HG02571 (cell line): ENCODE measurements around the gene HOXA9.

Experiments
- ATAC-seq: cut with Tn5 transposase; IDR thresholded peaks from one replicate; pipeline ENCODE4 v1.9.1; 2021; ENCODE audit warnings: mild to moderate bottlenecking, moderate library complexity; ENCODE audit not compliant: unreplicated experiment

The HOXA9 gene

GRCh38 chr7:27201580-27202017 is 36.3 kb upstream of the HOXA9 start:
- ATAC-seq = no peak

DNA sequence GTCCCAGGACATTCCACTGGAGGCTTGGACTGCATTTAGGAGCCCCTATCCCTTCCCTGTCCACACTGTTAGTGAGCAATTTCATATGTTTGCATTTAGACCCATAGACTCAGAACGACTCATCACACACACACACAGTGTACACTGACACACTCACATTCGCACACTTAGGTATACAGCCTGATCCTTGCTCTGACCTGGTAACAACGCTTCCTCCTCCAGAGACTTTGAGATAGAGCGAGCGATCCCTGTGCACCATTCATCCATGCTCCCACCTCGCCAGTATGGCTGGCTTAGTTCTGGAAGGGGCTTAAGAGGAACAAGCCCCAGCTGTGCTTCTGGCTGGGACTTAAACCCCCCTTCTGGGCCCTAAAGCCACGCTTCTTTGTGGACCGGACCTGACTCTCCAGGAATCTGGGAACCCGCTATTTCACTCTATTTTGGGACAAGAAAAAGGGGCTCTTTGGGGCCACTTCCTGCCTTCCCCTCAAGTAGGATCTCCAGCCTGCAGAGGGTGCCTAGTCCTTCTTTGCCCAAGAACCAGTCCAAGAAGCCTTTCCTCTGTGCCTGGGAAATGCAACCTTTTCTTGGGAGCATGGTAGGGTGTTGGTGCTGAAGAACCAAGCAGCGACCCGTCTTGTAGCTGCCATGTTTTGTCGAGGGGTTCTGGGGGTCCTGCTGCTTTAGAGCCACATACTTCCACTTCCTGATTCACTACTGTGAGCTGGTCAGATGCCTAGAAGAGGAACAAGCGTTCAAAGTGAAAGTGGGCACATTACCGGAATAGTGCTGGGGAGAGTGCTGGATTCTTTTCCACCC is 35.6 kb upstream of the HOXA9 start:
- ATAC-seq = no peak

GRCh38 chr7:27199849-27200760 is 34.8 kb upstream of the HOXA9 start, which contains the start of gene HOXA13:
TSS of gene HOXA13 (minus strand) at chr7:27200091. CDS start at chr7:27200077, 14 bp downstream.
- ATAC-seq = no peak

DNA sequence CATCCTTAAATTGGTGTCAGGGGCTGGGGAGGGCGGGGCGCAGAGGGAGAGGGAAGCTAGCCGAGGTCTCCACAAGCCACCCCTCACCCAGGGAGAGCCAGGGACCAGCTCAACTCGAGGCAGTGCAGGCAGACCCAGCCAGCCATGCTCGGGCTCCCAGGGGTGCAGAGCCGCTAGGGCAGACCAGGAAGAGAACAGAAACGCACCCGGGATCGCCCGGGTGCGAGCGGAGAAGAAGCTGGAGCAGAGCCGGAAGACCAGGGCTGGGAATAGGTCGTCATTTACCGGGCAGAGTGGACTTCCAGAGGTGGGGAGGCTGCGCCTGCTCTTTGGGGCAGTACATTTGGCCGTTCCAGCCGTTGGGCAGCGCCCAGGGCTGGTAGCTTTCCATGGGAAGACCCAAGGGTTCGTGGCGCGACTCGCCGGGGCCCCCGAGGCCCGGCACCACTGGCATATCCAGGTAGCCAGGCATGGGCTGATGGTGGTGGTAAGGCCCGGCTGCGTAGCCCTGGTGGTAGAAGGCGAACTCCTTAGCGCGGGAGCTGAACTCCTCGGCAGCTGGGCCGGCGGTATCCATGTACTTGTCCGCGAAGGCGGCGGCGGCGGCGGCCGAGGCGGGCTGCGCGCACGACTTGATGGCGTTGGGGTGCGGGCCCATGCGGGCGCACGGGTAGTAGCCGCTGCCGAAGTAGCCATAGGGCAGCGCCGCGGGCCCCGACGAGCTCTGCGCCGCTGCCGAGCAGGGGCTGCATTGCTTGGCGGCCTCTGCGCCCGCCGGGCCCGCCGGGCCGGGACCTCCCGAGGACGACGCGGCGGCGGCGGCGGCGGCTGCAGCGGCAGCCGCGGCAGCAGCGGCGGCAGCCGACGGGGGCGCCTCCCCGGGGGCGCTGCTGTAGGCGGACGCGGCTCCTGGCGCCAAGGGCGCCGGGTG is 33.8 kb upstream of the HOXA9 start:
- no peak for ATAC-seq

DNA sequence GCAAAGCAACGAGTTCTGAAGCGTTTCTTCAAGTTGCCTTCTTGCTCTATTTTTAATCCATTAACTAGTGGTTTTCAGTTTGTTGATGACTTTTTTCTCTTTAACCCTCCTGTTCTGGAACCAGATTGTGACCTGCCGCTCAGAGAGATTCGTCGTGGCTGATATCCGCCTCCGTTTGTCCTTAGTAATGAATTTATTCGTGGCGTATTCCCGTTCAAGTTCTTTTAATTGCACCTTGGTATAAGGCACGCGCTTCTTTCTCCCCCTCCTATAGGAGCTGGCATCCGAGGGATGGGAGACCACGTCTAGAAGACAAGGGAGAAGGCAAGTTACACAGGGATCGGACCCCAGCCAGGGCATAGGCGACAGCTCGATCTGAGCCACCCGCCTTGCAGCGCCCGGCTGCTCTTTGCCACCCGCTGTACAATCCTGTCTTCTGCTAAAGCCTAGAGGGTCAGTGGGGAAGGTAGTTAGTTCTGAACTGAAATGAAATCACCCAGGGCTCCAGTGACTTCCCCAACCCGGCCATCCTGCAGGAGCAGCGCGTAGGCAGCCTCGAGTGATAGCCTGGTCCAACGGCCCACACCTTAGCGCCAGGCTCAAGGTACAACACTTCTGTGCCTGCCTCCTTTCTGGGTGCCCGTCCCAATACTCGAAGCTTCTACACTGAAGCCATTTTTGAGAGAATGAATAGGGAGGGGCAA is 33.0 kb upstream of the HOXA9 start:
- no peak for ATAC-seq

GRCh38 chr7:27197137-27198042 is 32.1 kb upstream of the HOXA9 start:
- no peak for ATAC-seq

- no peak for ATAC-seq
Observed at GRCh38 chr7:27196287-27196767, 31.0 kb upstream of the HOXA9 start.

- ATAC-seq = no peak
Observed at GRCh38 chr7:27194686-27195379, 29.5 kb upstream of the HOXA9 start.

DNA sequence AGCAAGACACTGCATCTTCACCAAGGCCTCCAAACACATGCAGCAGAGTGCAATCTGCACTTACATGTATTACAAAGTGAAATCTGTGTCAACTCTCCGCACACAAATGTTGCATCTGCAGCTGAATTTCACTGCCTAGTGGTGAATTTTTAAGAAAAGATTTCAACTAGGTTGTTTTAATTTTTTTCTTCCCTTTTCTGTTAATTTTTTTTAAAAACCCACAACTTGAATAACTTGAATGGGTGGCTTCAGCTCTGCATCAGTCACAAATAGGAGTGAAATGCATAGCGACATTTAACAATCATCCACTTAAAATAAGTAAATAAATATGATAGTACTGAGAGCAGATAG is 28.6 kb upstream of the HOXA9 start:
- no peak for ATAC-seq

DNA sequence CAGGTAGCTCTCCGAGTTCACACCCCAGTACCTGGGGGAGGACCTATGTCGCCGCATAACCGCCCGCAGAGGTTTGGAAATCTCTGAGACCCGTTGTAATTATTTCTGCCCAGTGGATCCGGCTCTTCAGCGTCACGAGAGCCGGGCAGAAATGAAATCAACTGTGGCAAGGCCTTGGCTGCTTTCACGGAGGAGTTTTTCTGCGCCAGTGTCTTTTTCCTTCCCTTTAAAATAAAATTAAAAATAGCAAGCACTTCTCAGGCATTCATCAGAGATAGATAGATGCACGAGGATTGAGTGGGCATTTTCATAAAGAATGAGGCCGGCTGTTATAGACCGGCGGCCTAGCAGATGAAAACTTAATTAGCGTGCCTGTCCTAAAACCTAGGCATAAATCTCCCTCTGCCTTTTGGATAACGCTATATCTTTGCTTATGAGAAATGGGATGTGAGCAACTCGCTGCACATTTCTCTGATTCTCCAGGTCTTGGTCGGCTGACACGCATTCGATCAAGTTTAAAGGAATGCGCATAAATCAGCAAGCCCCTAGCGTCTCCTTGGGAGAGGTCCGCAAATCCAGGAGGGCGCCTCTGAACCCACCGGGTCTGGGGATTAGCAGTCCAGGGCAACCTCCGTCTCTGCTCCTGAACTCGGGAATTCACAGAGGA is 28.1 kb upstream of the HOXA9 start:
- no peak for ATAC-seq

DNA sequence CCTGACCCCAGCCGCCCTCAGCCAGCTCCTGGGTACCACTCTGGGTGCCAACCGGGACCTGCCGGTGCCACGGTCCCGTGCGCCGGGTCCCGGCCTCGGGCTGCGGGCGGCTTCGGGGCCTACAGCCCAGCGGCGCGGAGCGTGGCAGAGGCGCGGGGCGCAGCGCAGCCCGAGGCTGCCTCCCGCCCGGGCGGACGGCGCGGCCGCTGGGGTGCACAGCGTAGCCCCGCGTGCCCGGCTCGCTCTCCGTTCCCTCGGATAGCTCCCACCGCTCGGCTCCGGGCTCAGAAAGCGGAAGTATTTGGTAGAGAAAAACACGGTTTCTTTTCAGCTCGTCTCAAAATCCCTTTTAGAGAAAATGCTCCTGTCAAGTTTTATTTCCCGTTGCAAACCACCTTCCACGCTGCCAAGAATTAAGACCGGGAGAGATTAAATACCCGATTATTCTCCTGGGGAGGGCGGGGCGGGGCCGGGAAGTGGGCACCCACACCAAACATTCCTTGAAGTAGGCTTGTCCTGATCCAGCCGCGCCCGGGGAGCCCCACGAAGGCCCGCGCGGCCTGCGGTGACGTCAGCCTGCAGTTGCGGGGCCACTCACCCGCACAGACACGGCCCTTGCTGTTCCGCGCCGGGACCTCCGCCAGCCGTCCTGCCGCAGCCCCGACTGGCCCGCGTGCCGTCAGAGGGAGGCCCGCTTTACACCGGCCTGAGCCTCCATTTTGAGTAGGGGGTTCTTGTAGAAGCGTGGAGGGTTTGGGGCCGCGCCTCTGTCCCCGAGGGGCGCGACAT is 27.4 kb upstream of the HOXA9 start:
- no peak for ATAC-seq

DNA sequence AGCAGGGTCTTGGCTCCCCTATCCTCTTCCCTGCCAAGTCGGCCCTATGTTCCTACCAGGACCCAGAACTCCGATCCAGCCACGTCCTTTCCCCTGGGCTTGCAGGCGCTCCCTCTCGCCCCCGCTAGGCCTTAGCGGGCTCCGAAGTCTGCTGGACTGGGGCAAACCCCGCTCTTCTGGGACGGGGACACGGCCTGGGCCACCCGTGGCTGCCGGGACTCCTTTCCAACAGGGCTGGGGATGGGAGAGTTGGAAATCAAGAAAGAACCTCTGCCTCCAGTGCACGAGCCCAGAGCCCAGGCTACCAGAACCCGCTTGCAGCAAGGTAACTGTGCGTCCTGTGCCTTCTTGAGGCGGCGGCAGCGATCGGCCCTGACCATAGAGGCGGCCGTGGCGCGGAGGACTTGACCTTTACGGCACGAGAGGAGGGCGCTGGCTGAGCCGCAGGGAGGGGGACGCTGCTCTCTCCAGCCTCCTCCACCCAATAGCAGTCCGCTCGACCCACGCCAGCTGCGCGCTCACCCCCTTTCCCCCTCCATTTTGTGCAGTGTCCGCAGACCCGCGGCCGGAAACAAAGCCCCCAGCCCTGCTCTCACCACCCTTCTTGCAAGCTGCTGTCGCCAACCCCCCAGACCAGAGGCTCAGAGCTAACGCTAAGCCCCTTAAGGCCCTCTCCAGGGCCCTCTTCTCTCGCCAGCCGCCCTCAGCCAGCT is 26.7 kb upstream of the HOXA9 start:
- ATAC-seq = no peak

DNA sequence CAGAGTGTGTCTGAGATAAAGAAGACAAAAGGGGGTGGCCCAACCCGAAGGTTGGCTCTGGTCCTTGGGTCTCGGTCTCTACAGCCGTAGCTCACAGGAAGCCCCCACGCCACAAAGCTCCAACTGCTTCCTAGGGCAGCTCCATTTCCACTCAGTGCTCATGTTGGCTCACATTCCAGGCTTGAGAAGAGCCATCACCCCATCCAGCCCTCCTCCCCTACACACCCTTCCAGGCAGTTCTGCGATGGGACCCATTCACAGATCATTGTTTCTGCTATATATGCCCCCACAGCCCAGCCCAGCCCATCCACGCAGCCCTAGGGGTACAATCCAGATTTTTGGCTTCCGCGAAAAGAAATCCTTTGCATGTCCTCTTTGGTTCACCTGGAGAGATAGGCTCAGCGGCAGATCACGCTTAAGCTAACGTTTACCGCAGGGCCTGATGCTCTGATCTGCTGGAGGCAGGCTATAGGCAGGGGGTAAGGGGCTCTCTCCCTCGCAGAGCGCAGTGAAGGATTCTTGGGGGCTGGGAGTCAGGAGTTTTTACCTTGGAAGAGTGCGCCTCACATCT is 25.9 kb upstream of the HOXA9 start:
- ATAC-seq = no peak

DNA sequence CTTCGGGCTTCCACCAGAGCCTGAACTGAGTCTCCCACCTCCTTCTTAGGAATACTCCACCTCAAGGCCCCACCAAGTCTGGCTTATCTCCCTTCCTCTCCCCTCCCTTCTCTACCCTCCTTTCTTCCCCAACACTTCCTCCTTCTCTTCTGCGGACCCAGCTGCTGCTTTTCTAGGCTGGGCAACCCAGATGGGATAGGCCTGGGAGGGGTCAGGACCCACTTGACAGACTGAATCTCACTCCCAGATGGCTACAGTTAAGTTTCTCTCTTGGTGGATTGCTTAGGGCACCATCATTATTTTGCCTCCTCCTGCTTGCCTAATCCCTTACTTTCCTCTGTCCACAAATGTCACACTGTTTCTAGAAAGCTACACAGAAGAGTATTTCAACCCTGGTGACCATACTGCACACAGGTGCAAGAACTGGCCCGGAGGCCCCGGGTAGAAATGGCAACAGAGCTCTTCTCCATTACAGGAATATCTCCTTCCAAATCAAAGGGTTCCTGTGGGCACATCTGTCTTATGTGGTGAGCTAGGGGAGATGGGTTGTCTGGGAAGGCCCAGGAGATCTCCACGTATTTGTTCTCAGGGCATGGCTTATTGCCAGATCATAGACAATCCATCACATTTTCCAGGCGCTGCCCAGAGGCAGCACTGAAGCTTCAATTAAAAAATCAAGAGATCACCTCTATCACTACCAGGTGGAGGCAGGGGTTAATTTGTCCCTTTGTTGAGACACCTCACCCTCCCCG is 24.8 kb upstream of the HOXA9 start:
- ATAC-seq = no peak

GRCh38 chr7:27189295-27189996 is 24.1 kb upstream of the HOXA9 start:
- no peak for ATAC-seq
